Amniotic epithelial cell (primary cell): ENCODE data around the gene IL20.
"Not testable (repeated sequence)": the region's sequence is repeated elsewhere in the genome, so short reads cannot be mapped to it uniquely, and the experiment has no call there.

Source experiments
- DNase-seq: peaks from one replicate; pipeline ENCODE4 v3.0.0-alpha.2; 2010; ENCODE audit warnings: low read depth

IL20 gene

DNA sequence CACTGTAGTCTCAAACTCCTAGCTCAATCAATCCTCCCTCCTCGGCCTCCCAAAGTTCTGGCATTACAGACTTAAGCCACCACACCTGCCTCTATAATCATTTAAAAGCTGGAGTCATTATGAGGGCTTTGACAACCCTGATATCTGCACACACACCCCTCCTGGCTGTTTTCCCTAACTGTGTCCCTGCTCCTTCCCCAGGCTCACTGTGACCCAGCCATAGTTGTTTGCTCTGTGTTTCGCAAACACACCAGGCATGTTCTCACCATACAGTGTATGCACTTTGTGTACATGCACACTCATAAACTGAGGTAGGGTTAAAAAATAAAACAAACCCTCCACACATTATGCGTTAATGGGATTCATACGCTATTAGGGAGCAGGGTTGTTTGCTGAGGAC, 21.8 kb upstream of the IL20 start:
- DNase-seq, result no peak

DNA sequence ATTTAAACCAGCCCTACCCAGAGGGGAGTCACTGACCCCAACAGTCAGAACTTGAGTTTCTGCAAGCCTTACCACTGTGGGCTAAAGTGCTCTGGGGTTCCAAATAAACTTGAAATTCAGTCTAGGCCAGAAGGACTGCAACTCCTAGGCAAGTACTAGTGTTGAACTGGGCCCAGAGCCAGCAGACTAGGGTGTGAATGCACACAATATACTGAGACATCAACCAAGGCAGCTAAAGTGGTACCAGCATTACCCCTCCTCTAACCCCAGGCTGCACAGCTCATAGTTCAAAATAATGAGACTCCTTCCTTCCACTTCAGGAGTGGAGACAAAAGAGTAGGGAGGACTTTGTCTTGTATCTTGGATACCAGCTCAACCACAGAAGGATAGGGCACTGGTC, 18.9 kb upstream of the IL20 start:
- no peak for DNase-seq

DNA sequence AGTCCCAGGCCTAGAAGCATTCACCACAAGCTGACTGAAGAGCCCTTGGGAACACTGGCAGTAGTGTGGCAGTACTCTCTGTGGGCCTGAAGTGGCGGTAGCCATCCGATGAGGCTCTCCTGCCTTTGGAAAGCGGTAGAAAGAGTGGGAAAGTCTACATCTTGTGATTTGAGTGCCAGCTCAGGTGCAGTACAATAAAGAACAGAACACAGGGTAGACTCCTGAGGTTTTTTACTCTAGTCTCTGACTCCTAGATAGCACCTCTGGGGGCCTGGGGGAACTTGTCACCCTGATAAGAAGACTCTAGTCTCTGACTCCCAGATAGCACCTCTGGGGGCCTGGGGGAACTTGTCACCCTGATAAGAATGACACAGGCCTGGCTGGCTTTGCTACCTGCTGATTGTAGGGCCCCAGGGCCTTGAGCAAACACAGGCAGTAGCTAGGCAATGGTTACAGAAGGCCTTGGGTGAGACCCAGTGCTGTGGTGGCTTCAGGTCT, 18.0 kb upstream of the IL20 start:
- no peak for DNase-seq

DNA sequence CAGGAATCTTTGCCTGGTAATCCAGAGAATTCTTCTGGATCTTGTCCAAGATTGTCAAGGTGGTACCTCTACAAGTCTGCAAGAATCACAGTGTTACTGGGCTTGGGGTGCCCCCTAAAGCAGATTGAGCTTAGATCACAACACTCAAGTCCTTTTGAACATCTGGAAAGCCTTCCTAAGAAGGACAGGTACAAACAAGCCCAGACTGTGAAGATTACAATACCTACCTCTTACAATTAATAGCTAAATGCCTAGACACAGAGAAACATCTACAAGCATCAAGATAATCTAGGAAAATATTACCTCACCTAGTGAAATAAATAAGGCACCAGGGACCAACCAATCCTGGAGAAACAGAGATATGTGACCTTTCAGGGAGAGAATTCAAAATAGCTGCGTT, 17.5 kb upstream of the IL20 start:
- DNase-seq, result no peak

DNA sequence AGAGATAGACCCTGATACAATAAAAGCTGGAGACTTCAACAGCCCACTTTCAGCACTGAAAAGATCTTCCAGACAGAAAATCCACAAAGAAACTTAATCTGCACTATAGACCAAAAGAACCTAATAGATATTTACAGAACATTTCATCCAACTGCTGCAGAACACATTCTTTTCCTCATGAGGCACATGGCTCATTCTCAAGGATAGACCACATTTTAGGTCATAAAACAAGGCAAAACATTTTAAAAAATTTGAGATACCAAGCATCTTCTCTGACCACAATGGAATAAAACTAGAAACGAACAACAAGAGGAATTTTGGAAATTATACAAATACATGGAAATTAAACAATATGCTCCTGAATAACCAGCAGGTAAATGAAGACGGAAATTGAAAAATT, 15.0 kb upstream of the IL20 start:
- DNase-seq, result no peak

DNA sequence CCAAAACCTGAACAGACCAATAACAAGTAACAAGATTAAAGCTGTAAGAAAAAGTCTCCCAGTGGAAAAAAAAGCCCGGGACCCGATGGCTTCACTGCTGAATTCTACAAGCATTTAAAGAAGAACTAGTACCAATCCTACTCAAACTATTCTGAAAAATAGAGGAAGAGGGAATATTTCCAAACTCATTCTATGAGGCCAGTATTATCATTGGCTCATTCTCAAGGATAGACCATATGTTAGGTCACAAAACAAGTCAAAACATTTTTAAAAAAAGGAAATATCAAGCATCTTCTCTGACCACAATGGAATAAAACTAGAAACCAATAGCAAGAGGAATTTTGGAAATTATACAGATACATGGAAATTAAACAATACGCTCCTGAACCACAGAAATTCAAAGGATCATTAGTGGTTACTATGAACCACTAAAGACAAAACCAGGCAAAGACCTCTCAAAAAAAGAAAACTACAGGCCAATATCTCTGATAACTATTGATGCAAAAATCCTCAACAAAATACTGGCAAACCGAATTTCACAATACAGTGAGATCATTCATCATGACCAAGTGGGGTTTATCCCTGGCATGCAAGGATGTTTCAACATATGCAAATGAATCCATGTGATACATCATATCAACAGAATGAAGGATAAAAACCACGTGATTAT, 13.9 kb upstream of the IL20 start:
- peak; percentile 85 for DNase-seq

DNA sequence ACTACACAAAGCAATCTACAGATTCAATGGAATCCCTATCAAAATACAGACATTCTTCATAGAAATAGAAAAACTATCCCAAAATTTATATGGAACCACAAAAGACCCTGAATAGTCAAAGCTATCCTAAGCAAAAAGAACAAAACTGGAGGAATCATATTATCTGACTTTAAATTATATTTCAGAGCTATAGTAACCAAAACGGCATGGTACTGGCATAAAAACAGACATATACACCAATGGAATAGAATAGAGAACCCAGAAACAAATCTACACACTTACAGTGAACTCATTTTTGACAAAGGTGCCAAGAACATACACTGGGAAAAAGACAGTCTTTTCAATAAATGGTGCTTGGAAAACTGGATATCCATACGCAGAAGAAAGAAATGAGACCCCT, 12.8 kb upstream of the IL20 start:
- DNase-seq, result not testable (repeated sequence)

DNA sequence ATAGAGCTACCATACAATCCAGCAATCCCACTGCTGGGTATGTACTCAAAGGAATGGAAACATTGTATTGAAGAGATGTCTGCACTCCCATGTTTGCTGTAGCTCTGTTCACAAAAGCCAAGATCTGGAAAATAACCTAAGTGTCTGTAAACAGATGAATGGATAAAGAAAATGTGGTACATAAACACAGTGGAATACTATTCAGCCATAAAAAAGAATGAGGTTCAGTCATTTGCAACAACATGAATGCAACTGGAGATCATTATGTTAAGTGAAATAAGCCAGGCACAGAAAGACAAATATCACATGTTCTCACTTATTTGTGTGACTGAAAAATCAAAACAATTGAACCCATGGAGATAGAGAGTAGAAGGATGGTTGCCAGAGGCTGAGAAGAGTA, 11.7 kb upstream of the IL20 start:
- DNase-seq, result not testable (repeated sequence)

DNA sequence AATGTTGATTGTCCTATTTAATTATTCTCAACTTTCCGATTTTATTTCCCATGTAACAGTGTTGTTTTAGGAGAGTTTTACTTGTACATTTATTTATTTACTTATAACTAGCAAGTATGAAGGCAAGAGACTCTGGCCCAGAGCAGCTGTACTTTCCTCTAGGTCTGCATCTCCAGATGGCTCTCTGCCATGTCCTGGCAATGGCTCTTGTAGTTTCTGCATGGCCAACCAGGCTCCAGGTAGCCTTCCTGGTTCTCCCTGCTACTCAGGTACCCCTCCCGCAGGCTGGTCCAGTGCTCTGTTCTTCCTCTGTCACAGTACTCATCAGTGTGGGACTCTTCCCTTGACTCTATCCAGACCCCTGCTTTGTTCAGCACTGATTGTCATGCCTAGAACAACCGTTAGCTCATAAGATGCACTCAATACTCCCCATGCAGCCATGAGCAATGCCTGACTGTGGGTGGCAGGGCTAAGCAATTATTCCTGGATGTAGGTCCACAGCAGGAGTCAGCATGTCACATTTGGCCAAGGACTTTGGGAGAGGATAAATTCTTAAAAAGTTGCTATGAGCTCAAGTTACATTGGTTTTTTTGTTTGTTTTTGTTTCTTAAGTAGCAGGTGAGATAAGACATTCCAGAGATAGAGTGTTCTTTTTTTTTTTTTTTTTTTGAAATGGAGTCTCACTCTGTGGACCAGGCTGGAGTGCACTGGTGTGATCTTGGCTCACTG, 10.9 kb upstream of the IL20 start:
- DNase-seq, result peak; percentile 14

DNA sequence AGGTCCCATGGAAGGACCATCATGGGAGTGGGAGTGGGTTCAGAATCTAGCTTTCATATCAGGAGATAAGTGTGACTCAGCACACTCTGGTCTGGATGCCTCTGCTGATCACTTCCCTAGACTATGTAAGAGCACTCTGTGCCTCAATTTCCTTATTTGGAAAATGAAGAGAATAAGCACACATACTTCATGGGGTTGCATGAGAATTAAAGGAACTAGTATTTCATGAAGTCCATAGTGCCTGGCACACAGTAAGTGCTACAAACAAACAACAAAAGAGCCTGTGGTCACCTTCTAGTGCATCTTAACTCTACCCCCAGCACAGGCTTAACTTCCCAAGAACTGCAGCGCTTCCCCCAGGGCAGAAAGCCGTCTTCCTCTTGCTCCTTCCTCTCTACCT, 9.6 kb upstream of the IL20 start:
- DNase-seq, result no peak

DNA sequence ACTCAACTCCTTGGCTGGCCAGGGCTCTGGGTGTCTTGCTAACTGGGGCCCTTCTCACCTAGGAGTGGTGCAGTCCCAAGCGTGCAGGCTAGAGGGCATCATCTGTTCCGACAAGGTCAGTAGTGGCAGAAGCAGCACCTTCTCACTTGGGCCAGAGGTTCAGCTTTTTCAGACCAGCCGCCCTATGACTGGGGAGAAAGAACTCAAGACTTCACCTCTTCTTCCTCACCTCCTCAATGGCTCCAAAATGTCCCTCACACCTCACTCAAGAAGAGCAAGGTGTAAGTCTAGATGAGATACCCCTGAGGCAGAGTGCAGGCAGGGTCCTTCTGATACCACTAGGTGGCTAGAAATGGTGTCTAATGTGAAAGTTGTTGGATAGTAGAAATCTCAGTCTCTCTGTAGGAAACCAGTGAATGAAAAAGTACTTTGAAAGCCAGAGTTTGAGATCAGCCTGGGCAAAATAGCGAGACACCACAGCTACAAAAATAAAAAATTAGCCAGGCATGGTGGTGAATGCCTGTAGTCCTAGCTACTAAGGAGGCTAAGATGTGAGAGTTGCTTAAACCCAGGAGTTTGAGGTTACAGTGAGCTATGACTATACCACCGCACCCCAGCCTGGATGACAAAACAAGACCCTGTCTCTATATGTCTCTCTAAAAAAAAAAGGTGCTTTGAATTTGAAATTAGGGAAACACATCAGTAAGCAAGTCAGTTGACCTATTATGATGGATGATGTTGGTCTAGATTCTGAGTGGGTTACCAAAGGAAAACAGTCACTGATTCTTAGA, 8.6 kb upstream of the IL20 start:
- no peak for DNase-seq

DNA sequence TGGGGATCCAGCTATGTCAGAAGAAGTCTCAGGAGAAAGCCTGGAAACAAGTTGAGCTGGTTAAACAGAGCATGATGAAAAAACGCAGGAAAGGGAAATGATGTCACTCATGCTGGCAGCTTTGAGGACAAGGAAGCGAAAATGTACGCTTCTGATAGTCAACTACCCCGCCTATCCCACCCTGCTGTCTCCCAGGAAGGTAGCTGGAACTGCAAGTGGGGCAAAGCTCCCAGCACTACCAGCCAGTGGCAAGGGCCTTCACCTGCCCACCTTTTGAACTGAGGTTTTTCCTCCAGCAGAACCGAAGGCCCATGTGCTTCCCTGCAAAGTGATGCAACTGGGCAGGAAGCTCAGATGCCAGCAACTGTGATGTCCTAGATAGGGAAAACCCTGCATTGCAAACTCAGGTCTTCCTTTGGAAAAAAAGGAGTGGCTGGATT, 6.3 kb upstream of the IL20 start:
- no peak for DNase-seq

DNA sequence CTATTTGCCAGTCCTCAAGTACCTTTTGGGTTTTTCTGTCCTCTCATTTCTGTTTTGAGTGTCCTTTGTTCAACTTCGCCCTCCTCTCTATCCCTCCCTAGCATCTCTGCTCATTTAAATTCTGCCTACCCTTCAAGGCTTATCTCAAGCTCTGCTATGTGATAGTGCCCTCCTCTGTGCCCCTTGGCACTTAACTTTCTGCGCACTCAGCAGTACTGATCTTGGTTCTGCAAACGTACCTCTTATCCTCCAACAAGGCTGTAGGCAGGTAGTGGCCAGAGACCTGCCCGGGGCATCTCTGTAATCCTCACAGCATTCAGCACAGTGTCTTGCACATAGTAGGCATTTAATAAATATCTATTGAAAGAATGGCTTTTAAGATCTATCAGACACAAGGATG, 5.3 kb upstream of the IL20 start:
- no peak for DNase-seq

DNA sequence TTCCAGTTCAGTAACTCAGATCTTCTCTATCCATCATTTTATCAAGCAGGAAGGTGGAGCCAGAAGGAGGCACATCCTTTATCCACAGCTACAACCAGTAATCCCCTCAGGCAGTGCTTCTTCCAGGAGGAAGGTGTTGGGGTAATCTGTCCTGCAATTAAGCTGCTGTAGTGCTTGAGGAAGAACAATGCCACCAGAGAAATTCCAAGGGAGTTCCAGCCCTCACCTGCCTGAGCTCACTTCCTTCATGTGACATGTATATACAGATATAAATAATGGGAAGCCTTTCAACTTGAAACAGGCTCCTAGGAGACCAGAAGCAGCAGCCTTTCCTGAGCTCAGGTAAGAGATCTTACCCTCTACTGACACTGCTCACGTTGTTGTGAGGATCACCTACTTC, 2.2 kb upstream of the IL20 start:
- no peak for DNase-seq

DNA sequence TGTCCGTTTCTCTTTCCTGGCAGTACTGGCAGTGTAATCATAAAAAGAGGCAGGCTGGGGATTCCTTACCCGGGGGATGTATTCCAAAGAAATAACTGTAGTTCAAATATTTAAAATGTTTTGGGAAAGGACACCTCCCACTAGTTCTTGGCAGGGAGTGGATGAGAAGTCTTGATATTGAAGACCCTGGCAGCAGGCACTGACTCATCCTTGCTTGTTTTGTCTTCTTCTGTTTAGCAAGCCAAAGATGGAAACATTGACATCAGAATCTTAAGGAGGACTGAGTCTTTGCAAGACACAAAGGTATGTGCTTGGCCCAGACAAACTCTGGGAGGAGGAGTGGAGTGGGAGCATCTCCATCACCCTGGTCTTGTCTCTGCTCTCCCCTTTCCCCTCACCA, 639 bp downstream of the IL20 start:
- DNase-seq, result peak; percentile 70

DNA sequence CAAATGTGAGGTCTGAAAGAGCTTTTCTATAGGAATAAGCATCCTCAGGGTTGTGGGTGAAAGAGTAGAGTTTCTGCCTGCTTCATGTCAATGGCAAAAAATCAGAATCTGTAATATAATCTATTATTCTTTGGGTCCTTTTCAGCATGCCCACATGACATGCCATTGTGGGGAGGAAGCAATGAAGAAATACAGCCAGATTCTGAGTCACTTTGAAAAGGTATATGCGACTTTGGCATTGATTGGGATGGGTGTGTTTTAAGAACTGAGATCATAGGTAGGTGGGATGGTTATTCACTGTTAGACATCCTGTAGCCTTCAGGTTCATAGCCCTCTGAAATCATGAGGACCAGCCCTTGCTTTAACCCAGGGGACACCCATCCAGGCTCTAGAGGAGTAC, 1.8 kb downstream of the IL20 start:
- no peak for DNase-seq

DNA sequence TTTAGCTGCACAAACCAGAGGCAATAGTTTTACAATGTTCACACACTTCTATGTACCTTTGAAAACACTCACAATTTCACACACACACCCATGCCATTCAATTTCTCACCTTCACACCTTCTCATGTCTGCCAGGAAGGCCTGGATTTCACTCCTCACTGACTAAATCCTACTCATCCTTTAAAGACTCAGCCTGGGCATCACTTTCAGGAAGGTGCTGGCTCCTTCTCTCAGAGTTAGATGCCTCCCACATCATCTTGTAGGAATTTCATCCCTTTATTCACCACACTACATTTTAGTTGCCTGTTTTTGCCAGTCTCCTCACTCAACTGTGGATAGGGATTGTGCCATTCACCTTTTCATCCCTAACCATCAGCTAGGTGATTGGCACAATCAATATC, 2.3 kb downstream of the IL20 start:
- no peak for DNase-seq

DNA sequence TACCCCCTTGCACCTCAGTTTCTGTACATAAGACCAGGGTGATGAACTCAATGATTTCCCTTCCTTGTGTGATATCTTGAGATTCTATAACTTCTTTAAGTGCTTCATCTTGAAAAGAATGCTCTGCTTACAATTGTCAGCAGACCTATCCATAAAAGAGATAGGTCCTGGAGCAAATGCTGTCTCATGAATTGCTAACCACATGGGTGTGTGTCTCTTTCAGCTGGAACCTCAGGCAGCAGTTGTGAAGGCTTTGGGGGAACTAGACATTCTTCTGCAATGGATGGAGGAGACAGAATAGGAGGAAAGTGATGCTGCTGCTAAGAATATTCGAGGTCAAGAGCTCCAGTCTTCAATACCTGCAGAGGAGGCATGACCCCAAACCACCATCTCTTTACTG, 2.8 kb downstream of the IL20 start:
- no peak for DNase-seq

DNA sequence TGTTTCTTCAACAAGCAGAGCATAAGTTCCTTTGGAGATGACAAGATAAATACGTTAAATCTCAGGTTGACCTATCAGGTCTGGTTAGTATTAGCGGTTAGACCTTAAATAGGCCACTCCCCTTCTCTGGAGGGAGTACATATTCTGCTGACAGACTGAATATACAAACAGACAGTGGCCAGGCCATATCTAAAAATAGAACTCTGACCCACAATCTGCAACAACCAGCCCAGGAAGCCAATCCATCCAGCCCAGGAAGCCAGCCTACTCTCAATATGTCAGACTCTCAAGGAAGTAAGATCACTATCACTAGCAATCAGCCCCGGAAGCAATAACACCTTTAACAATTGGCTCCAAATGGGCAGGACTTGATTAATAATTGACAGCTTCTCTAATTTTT, 6.7 kb downstream of the IL20 start:
- DNase-seq, result peak; percentile 57

DNA sequence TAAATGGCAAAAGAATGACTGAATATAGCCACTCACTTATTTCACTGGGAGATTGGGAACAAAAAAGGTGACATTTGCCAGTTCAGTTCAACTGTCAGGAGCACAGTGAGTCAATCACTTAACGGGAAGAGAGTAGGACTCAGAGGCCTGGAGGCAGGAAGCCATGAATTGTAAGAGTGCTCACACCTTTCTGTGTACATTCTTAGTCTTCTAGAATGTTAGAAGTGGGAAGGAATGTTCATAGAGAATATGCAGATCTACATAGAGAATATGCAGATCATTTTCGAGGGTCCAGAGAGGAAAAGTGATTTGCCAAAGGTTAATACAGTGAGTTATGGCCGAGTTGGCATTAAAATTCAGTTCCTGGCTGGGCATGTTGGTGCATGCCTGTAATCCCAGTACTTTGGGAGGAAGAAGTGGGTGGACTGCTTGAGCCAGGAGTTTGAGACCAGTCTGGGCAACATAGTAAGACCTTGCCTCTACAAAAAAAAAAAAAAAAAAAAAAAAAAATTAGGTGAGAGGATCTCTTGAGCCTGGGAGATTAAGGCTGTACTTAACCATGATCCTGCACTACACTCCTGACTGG, 8.3 kb downstream of the IL20 start:
- DNase-seq, result no peak

DNA sequence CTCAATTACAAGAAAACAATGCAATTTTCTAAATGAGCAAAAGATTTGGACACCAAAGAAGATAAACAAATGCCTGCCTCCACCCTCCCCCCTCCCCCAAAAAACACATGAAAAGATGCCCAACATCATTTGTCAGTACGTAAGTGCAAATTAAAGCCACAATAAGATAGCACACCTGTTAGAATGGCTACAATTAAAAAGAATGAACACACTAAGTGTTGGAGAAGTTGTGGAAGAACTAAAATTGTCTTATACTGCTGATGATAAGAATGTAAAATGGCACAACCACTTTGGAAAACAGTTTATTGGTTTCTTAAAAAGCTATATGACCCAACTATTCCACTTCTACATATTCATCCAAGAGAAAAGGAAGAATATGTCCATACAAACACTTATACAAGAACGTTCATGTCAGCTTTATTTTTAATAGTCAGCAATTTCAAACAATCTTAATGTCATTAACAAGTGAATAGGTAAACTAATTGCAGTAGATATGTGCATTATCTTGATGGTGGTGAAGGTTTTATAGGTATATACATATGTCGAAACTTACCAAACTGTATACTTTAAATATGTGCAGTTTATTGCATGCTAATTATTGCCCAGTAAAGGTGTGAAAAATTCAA, 10.4 kb downstream of the IL20 start:
- no peak for DNase-seq

DNA sequence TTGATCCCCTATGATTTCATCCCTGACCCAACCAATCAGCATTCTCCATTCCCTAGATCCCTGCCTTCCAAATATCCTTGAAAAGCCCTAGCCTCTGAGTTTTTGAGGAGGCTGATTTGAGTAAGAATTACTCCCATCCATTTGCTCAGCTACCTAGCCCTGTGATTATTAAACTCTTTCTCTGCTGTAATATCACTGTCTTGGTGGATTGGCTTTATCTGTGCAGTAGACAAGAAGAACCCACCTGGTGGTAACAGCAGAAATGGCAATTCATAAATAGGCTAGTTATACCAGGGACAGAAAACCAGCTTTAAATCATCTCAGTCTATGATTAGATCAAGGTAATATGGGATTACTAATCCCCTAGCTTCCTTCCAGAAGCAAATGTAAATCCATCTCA, 13.0 kb downstream of the IL20 start:
- DNase-seq, result no peak
